ENCODE results near the gene CDC20B.

DNA sequence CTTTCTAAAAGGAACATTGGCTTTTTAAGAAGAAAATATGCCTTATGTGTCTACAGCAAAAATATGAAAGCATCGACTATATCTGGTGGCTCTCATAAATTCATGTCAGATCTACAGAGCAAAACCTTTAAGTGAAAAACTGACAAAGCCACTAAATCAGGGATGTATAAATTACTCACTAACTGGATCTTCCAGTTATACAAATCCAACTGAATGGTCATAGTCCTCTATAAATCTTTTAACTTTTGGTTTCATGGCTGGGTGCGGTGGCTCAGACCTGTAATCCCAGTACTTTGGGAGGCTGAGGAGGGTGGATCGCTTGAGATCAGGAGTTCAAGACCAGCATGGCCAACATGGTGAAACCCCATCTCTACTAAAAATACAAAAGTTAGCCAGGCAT, 99.8 kb downstream of the CDC20B start:
- TF ChIP-seq POLR2AphosphoS5 (IDR thresholded peaks at IDR 0.05; ENCODE audit: low read depth) (no peak), GABPA (IDR thresholded peaks at IDR 0.05; ENCODE audit: low read depth) (no peak), CTCF (IDR thresholded peaks at IDR 0.05; ENCODE audit: insufficient read depth, low read length) (no peak)
